Measurements from ENCODE around the gene DPP6.

DPP6 gene

DNA sequence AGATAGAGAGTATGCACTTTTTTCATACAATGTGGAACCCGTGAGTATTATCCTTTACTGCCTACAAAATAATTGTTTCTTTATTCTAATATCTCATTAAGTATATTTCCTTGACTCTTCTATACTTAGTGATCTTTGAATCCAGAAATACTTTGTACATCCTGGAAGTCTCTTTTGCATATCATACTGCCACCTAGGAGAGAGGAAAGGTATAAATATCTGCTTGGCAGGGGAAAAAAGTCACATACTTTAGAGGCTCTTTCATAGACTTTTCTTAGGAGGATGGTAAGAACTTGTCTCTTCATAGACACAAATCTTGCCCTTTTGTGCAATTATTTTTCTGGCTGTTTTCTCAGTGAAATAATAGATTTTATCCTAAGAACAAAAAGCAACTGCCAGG, 514.7 kb downstream of the DPP6 start:
- no peak for DNase-seq

DNA sequence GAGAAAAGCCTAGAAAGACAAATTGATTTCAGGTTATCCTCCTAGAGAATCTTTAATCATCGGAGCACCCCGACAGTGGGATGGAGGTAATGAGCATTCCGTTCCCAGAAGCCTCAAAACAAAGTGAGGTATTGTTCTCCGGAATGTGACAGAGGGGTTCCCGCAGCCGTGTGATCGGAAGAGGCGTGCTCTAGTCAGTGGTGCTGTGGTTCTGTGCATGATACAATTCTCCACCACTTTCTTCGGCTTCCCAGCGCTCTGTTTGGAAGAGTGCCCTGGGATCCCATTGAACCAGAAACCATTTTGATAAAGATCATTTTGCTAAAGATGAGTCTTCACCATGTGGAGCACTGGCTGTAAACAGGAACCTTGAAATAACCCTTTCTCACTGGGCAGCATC, 516.1 kb downstream of the DPP6 start:
- DNase-seq: no peak

- DNase-seq: no peak
Observed at GRCh38 chr7:154569916-154570315, 517.7 kb downstream of the DPP6 start.

DNA sequence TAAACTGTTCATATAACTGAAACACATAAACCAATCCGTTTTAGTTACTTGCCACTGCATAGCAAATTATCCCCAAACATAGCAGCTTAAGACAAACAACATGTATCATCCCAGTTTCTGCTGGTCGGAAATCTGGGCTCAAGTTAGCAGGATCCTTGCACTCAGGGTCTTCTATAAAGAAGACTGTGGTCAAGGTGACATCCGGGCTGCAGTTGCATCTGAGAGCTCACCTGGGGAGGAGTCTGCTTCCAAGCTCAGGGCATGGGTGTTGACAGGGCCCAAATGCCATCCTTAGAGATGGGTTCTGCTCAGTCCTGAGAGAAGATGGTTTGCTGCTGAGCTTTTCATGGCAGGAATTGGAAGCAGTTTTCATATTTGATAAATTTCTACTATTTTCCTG, 519.6 kb downstream of the DPP6 start:
- DNase-seq: no peak

DNA sequence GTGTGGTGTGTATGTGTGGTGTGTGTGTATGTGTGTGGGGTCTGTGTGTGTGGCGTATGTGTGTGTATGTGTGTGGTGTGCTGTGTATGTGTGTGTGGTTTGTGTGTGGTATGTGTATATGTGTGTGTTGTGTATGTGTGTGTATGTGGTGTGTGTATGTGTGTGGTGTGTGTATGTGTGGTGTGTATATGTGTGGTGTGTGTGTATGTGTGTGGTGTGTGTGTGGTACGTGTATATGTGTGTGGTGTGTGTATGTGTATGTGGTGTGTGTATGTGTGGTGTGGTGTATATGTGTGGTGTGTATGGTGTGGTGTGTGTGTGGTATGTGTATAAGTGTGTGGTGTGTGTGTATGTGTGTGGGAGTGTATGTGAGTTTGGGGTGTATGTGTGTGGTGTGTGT, 522.0 kb downstream of the DPP6 start:
- no peak for DNase-seq

DNA sequence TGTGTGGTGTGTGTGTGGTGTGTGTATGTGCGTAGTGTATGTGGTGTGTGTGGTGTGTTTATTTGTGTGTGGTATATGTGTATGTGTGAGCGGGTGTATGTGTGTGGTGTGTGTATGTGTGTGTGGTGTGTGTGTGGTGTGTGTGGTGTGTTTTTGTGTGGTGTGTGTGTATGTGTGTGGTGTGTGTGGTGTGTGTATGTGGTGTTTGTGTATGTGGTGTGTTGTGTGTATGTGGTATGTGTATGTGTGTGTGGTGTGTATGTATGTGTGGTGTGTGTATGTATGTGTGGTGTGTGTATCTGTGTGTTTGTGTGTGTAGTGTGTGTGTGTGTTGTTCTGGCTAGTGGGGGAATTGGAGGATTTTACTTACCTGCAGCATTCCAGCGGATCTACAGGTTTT, 523.3 kb downstream of the DPP6 start:
- no peak for DNase-seq

DNA sequence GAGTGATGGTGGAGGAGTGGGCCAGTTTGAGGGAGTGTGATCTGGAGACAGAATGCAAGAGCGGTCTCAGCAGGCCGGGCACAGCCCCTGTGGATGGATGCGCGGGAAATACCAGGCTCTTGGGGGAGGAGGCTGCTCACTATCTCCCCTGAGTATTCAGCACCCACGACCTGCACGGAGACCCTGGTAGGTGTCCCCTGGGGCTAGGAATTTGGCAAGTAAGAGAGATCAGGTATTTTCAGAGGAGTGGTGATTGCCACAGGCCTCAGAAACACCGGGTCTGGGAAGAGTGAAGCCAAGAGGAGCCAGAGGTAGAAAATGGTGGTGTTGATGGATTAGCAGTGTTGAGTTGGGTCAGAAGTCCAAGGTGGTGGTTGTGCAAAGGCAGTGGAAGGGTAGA, 524.4 kb downstream of the DPP6 start:
- no peak for DNase-seq

GRCh38 chr7:154577141-154577873, 525.1 kb downstream of the DPP6 start:
- DNase-seq: no peak

DNA sequence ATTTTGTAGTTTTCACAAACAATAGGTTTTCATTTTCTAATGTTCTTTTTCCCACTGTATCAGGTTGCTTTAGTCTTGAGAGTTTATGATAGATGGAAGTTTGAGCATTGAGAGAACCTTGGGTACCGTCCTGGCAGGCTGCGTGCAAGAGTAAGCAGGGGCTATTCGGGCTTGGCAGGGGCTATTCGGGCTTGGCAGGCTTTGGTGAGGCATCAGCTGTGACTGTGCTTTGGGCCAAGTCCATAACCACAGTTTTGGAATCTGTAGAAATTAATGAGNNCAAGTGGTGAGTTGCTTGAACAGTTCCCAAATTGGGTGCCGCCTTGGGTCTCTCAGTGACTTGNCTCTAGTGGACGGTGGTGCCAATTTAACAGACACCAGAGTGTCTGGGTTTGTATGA, 526.1 kb downstream of the DPP6 start:
- DNase-seq: no peak

DNA sequence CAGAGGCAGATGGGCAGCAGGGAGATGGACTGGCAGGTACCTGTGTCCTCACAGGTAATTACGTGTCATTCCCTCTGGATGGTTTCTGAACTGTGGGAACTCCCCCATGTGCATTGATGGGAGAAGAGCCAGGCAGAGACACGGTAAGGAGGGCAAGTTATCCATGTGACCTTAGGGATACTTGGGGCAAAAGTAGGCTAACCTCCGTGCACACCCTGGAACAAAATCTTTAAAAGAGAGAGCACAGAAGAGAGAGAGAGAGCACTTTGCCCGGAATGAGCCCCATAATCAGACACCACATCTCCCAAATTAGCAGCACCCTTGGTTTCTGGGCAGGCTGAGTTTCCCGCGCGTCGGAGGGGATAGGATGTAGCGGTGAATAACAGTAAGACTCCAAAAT, 527.5 kb downstream of the DPP6 start:
- no peak for DNase-seq

DNA sequence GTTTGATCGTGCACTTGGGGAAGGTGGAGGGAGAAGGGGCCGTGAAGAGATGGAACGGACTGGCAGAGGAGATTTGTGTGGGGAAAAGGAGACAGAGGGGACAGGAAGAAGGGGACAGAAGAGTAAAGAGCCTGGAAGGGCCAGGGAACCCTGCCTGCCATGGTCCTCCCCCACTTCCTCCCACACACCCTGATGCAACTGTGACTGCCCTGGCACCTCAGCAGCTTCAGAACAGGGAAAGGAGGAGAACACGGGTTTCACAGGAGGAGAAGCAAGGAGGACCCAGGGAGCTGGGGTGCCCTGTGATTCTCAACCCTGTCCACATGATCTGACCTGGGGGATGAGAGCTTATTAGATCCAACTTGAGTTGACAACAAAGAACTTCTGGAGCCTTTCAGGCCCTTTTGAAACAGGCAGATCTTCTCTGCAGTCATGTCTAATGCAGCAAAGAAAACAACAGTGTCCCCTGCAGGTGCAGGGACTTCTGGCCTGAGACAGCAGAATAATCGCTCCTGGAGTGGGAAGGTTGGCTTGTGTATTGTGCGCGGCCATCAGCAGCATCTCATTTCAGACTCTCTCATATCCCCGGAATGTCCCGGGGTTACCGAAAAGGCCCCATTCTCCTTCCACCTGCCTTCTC, 529.2 kb downstream of the DPP6 start:
- no peak for DNase-seq

- no peak for DNase-seq
Observed at GRCh38 chr7:154583454-154583853, 531.3 kb downstream of the DPP6 start.

DNA sequence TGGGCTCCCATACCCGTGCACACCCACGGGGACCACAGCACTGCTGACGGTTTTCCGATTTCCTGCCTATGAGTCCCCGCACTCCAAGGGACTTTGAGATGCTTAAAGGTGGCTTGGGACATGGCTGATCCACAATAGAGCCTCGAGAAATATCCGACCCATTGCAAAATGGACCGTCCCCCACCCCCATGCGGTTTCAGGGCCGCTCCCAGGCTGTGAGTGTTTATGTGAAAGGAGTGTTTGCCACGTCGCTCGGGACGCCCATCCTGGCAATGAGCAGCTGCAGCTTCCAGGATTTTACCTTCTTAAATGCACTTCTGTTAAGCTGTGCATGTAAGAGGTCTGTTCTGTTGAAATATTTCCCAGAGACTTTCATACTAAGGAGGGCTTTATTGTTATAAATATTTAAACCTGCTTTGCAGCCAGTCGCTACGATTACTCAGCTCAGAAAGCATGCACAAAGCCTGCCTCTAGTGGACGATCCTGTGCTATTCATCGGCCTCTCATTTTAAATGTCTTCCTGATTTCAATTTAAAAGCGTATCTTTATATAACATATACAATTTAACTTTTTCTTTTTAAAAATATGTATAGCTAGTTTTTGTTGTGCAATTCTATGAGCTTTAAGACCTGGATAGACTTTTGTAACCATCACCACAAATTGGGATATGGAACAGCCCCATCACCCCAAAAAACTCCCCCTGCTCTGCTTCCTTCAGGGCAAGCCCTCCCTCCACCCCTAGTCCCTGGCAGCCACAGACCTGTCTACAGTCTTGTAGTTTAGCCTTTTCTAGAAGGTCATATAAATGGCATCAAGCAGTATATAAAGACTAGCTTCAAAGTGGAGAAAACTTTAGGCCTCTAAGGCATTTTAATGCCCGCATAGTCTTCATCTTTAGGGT, 532.4 kb downstream of the DPP6 start:
- no peak for DNase-seq

- no peak for DNase-seq
Observed at GRCh38 chr7:154587792-154588191, 535.6 kb downstream of the DPP6 start.

- no peak for DNase-seq
Observed at GRCh38 chr7:154591544-154591943, 539.3 kb downstream of the DPP6 start.

GRCh38 chr7:154592388-154592787, 540.2 kb downstream of the DPP6 start:
- no peak for DNase-seq

DNA sequence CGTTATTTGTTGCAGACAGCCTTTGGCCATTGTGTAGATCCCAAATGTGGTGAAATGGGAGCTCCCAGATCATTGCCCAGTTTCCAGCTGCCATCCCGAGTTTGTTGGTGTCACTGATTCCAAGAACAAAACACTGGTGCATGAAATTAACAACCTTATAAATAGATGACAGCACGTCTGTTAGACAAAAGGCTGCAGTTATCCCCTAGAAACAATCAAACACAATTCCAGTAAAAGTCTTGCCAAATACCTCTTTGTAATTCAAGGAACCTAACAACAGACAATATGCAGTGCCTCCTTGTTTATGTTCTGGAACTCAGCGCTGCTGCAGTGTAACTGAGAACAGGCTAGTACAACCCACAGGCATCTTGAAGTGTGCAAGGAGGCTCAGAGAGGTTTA, 546.2 kb downstream of the DPP6 start:
- DNase-seq: no peak

DNA sequence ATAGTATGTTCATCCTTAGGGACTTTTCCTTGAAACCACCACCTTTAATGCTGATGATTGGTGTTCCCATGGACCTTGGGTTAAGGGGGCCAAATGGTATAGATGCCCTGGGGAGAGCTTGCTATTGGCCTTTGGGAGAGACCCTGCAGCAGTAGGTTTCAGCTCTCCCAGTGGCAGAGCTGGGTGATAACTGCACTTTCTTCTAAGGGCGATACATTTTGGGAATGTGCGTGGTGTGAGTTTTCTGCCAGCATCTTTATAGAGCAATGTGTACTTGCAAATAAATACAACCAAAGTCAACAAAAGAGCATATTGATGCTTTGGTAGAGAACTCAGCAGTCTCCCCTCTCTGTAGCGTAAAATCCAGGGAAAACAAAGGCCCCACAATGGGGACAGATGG, 546.7 kb downstream of the DPP6 start:
- no peak for DNase-seq

DNA sequence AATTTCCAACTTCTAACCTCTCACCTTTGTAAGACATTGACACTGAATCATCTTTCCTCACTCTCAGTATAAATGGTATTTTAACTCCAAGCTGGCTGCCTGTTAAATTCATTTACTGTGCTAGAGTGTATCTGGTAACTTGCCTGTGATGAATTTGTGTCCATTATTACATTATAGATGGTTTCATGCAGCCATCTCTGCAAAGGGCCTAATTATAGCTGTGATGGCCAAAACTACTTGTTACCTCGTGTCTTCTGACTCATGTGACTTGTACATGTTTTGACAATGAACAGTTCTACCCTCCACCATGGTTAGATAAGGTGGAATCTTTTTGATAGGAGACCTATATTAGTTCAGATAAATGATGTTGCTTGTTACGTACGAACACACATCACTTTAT, 558.7 kb downstream of the DPP6 start:
- no peak for DNase-seq

- DNase-seq: no peak
Observed at GRCh38 chr7:154613811-154614210, 561.6 kb downstream of the DPP6 start.

DNA sequence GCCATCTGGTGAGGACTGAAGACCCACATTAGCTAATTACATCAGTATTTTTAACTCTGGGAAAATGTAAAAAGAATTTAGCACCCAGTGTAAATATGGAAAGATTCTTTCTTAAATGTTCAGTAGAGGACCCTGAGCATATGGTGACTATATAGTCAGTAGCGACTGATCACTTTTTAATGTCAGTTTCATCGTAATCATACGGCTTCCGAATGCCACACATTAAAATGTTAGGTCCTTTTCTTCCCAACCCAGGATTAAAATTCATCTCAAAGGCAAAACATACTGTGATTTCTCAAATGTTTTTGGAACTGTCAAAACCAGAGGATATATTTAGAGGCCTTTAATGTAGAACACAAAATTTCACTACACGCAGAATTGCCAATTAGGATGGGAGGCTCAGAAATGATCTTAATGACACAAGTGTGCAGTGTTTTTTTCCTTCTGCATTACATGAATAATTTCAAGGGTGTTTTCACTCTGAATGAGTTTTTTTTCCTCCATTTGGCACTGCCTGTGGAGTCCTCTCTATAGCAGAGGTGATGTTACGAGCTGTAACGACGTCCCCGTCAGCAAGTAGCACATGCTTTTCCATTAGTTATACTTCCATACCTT, 568.0 kb downstream of the DPP6 start:
- DNase-seq: no peak

DNA sequence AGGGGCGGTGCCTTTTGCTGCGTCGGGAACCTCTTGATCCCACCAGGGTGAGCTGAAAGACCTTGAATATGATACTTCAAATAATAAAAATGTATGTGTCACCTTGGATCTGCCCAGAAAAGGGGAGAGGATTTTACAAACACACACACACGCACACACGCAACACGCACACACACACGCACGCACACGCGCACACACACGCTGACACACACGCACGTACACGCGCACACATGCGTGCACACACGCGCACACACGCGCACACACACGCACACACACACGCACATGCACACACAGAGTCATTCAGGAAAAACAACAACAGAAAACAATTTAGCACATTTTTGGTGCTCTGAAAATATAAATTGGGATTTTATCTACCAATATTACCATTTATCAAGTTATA, 571.2 kb downstream of the DPP6 start:
- DNase-seq: no peak

DNA sequence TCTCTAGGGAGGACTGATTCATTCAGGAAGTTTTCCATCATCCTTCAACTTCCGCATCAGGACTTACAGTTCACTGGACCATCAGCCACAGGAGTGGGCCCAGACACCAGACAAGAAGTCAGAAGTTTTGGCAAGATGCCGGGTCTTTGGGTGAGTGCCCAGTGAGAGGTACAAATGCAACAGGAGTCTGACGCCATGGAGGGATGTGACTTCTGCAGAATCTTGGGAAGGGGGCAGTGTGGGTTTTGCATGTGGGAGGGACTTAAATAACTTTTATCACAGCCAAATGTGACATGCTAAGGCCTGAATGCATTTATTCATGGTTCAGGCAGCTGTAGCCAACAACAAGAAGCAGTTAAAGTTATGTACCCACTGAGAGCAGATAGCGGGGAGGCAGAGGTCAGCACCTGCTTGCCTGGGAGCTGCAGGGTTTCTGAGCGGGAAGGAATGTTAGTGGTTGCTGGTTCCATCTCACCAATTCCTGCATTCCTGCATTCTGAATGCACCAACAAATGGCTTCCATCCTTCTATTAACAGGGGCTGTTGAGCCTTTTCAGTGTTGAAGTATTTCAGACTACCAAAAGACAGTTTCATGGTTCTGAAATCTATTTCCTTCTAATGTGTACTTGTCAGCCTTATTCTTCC, 575.6 kb downstream of the DPP6 start:
- DNase-seq: no peak

All from stimulated activated CD4-positive, alpha-beta T cell treated with anti-CD3 and anti-CD28 coated beads, Interleukin-4, amount 100 ng/mL, for 4 hours (primary cell).